Neural cell (in vitro differentiated cells): ENCODE data around the gene RRM1.
"Not testable (repeated sequence)": the region's sequence is repeated elsewhere in the genome, so short reads cannot be mapped to it uniquely, and the experiment has no call there.

ENCODE experiments used
- EP300 ChIP-seq: fragments of 450-650 bp; conservative IDR thresholded peaks from 2 replicates; pipeline ENCODE4 v1.6.1; 2014; ENCODE audit warnings: antibody characterized with exemption, mild to moderate bottlenecking, moderate library complexity; ENCODE audit not compliant: poor library complexity, severe bottlenecking
- POLR2AphosphoS5 ChIP-seq: IDR thresholded peaks from 2 replicates; pipeline ENCODE4 v1.6.1; 2012
- TAF1 ChIP-seq: IDR thresholded peaks from 2 replicates; pipeline ENCODE4 v1.6.1; 2012; ENCODE audit warnings: low read depth
- TF ChIP-seq, protein P1 (sequence below): fragments of 450-650 bp; IDR thresholded peaks from 2 replicates; pipeline ENCODE4 v1.5.1; 2014; ENCODE audit warnings: antibody characterized with exemption, mild to moderate bottlenecking, moderate library complexity; ENCODE audit not compliant: poor library complexity, severe bottlenecking

- TF ChIP-seq, protein P1, sequence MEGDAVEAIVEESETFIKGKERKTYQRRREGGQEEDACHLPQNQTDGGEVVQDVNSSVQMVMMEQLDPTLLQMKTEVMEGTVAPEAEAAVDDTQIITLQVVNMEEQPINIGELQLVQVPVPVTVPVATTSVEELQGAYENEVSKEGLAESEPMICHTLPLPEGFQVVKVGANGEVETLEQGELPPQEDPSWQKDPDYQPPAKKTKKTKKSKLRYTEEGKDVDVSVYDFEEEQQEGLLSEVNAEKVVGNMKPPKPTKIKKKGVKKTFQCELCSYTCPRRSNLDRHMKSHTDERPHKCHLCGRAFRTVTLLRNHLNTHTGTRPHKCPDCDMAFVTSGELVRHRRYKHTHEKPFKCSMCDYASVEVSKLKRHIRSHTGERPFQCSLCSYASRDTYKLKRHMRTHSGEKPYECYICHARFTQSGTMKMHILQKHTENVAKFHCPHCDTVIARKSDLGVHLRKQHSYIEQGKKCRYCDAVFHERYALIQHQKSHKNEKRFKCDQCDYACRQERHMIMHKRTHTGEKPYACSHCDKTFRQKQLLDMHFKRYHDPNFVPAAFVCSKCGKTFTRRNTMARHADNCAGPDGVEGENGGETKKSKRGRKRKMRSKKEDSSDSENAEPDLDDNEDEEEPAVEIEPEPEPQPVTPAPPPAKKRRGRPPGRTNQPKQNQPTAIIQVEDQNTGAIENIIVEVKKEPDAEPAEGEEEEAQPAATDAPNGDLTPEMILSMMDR, result not testable (repeated sequence)
- TF ChIP-seq TAF1, POLR2AphosphoS5, EP300: not testable (repeated sequence)
These were observed 64.2 kb downstream of the RRM1 start for GRCh38 chr11:4158818-4159217.
